GM18951 (cell line): Measurements from ENCODE around the gene FMR1.

ENCODE experiments used
- POLR2A ChIP-seq: IDR thresholded peaks from 4 replicates; pipeline ENCODE4 v1.6.1; 2011; ENCODE audit warnings: mild to moderate bottlenecking; ENCODE audit not compliant: insufficient read length, insufficient read depth; ENCODE audit errors: extremely low read depth
- in situ Hi-C: fragments of 300-500 bp; cut with MboI; formaldehyde crosslinking; loops from one replicate; pipeline ENCODE4 v1.12.0; 2022; ENCODE audit warnings: low sequenced_read_pairs, mixed read lengths, inconsistent platforms; ENCODE audit not compliant: unreplicated experiment

Gene FMR1

GRCh38 chrX:147900349-147900748 lies 11.4 kb upstream of the FMR1 start:
- in situ Hi-C loops: no loop called here
- no peak for TF ChIP-seq POLR2A

- TF ChIP-seq POLR2A: no peak
- in situ Hi-C loops: no loop called here
These were observed 10.1 kb upstream of the FMR1 start for GRCh38 chrX:147901461-147902126.

- in situ Hi-C loops: no loop called here
- TF ChIP-seq POLR2A: no peak
These were observed 9.4 kb upstream of the FMR1 start for GRCh38 chrX:147902270-147902669.

- in situ Hi-C loops: no loop called here
- no peak for TF ChIP-seq POLR2A
These were observed 3.6 kb upstream of the FMR1 start for GRCh38 chrX:147908106-147908505.

GRCh38 chrX:147910607-147911006 lies 1.1 kb upstream of the FMR1 start:
- no peak for TF ChIP-seq POLR2A
- in situ Hi-C loops: no loop called here

- no peak for TF ChIP-seq POLR2A
These were observed 528 bp downstream of the FMR1 start for GRCh38 chrX:147912093-147912801.

GRCh38 chrX:147913570-147913969 lies 1.9 kb downstream of the FMR1 start:
- TF ChIP-seq POLR2A: no peak
- in situ Hi-C loops: no loop called here

More at GRCh38 chrX:147912093-147912801, 528 bp downstream of the FMR1 start:
- in situ Hi-C loops: no loop called here

GRCh38 chrX:147914591-147914990 lies 2.9 kb downstream of the FMR1 start:
- in situ Hi-C loops: no loop called here
- TF ChIP-seq POLR2A: no peak

GRCh38 chrX:147916375-147916968 lies 4.8 kb downstream of the FMR1 start:
- TF ChIP-seq POLR2A: no peak
- in situ Hi-C loops: no loop called here

- in situ Hi-C loops: no loop called here
- TF ChIP-seq POLR2A: no peak
These were observed 6.3 kb downstream of the FMR1 start for GRCh38 chrX:147917700-147918695.

GRCh38 chrX:147920161-147920666 lies 8.5 kb downstream of the FMR1 start:
- in situ Hi-C loops: no loop called here
- no peak for TF ChIP-seq POLR2A

GRCh38 chrX:147923605-147924004 lies 11.9 kb downstream of the FMR1 start:
- TF ChIP-seq POLR2A: no peak
- in situ Hi-C loops: no loop called here

GRCh38 chrX:147927256-147927655 lies 15.5 kb downstream of the FMR1 start:
- no peak for TF ChIP-seq POLR2A
- in situ Hi-C loops: no loop called here
